Measurements from ENCODE around the gene ANKMY1.

The ANKMY1 gene

GRCh38 chr2:240517342-240517741 is 40.4 kb downstream of the ANKMY1 start:
- Histone ChIP-seq H3K27ac (replicated peaks) (no peak overlapping the region), H3K27me3 (ENCODE audit: insufficient read depth, poor library complexity, severe bottlenecking) (no peaks in the 10 kb centered on the region), H3K4me3 (replicated peaks; ENCODE audit: insufficient read depth, low read length) (no peak overlapping the region)
- DNase-seq (ENCODE audit: low read depth in 1 of 2, low spot score in 1 of 2), result no peak
- TF ChIP-seq CTCF (IDR thresholded peaks at IDR 0.05; ENCODE audit: insufficient read depth, low read length), result no peak
- TF ChIP-seq POLR2AphosphoS5 (IDR thresholded peaks at IDR 0.05; ENCODE audit: low read depth), result no peak
- TF ChIP-seq REST (IDR thresholded peaks at IDR 0.05; ENCODE audit: insufficient replicate concordance, low read depth), result no peak
- TF ChIP-seq SPI1 (IDR thresholded peaks at IDR 0.05; ENCODE audit: borderline replicate concordance, low read depth), result no peak
- TF ChIP-seq GABPA (IDR thresholded peaks at IDR 0.05; ENCODE audit: low read depth), result no peak

- H3K27me3 ChIP-seq (ENCODE audit: insufficient read depth, poor library complexity, severe bottlenecking), result no peaks in the 10 kb centered on the region
- no peak for DNase-seq (ENCODE audit: low read depth in 1 of 2, low spot score in 1 of 2)
- 0 out of 2 replicates have a peak overlapping the region, but pooled peaks have one; percentile 0 for H3K27ac ChIP-seq (replicated peaks)
- no peak for TF ChIP-seq GABPA (IDR thresholded peaks at IDR 0.05; ENCODE audit: low read depth)
- TF ChIP-seq SPI1 (IDR thresholded peaks at IDR 0.05; ENCODE audit: borderline replicate concordance, low read depth), result no peak
- no peak for TF ChIP-seq REST (IDR thresholded peaks at IDR 0.05; ENCODE audit: insufficient replicate concordance, low read depth)
- no peak for TF ChIP-seq CTCF (IDR thresholded peaks at IDR 0.05; ENCODE audit: insufficient read depth, low read length)
- no peak for TF ChIP-seq POLR2AphosphoS5 (IDR thresholded peaks at IDR 0.05; ENCODE audit: low read depth)
- H3K4me3 ChIP-seq (replicated peaks; ENCODE audit: insufficient read depth, low read length), result no peak overlapping the region
These were observed 43.2 kb downstream of the ANKMY1 start for GRCh38 chr2:240514631-240515030.

GRCh38 chr2:240513549-240514287 is 44.1 kb downstream of the ANKMY1 start:
- H3K4me3 ChIP-seq (replicated peaks; ENCODE audit: insufficient read depth, low read length), result no peak overlapping the region
- TF ChIP-seq POLR2AphosphoS5 (IDR thresholded peaks at IDR 0.05; ENCODE audit: low read depth), result no peak
- TF ChIP-seq CTCF (IDR thresholded peaks at IDR 0.05; ENCODE audit: insufficient read depth, low read length), result peak; percentile 97
- peak; percentile 43 to 87 for DNase-seq (ENCODE audit: low read depth in 1 of 2, low spot score in 1 of 2)
- H3K27me3 ChIP-seq (ENCODE audit: insufficient read depth, poor library complexity, severe bottlenecking), result no peaks in the 10 kb centered on the region
- no peak overlapping the region for H3K27ac ChIP-seq (replicated peaks)
